Fibroblast of lung (primary cell): ENCODE data around the gene HTD2. TPM values are rescaled to one million over a fixed set of nuclear protein-coding genes. Genes with fewer than 3 reads are reported as not detected.
"Not testable (repeated sequence)": the region's sequence is repeated elsewhere in the genome, so short reads cannot be mapped to it uniquely, and the experiment has no call there.

Experiments
- DNase-seq, 2 donors: peaks; one replicate each; pipeline versions ENCODE4 v3.0.0 to v3.0.0-alpha.2; 2010; ENCODE audit warnings: low read depth in 2 of 2
- H2AFZ ChIP-seq: 2 replicates; pipeline ENCODE4 v1.5.1; 2012; ENCODE audit warnings: low read length, control low read depth, inconsistent platforms
- H3K27ac ChIP-seq: 2 replicates; pipeline ENCODE4 v1.5.1; 2011; ENCODE audit warnings: low read length, control low read depth; ENCODE audit not compliant: insufficient read depth
- H3K27me3 ChIP-seq: 2 replicates; pipeline ENCODE4 v1.5.1; 2011; ENCODE audit warnings: mild to moderate bottlenecking, low read length; ENCODE audit not compliant: control insufficient read depth, insufficient read depth
- H3K36me3 ChIP-seq: 2 replicates; pipeline ENCODE4 v1.5.1; 2011; ENCODE audit warnings: low read length; ENCODE audit not compliant: control insufficient read depth, insufficient read depth
- H3K4me1 ChIP-seq: 2 replicates; pipeline ENCODE4 v1.5.1; 2011; ENCODE audit warnings: low read length; ENCODE audit not compliant: control insufficient read depth, insufficient read depth; ENCODE audit errors: extremely low read depth
- H3K4me2 ChIP-seq: 2 replicates; pipeline ENCODE4 v1.5.1; 2011; ENCODE audit warnings: low read length, control low read depth; ENCODE audit not compliant: insufficient read depth; ENCODE audit errors: extremely low read depth
- H3K4me3 ChIP-seq, 4 experiments: fragments of 200-600 bp in 1 of 4; sonication (generic) in 1 of 4; replicated peaks in 1 of 4; 2 replicates each; pipeline ENCODE4 v1.5.1; 2011 to 2016; ENCODE audit warnings: low read length in 4 of 4, low read depth in 3 of 4, mild to moderate bottlenecking in 3 of 4, control low read depth in 2 of 4, inconsistent platforms in 1 of 4, mixed read lengths in 1 of 4; ENCODE audit not compliant: insufficient read depth in 1 of 4; ENCODE audit errors: control extremely low read depth in 1 of 4
- H3K79me2 ChIP-seq: 2 replicates; pipeline ENCODE4 v1.5.1; 2012; ENCODE audit warnings: mild to moderate bottlenecking, low read length, inconsistent platforms; ENCODE audit not compliant: control insufficient read depth, insufficient read depth
- H3K9ac ChIP-seq: 2 replicates; pipeline ENCODE4 v1.5.1; 2011; ENCODE audit warnings: mild to moderate bottlenecking, low read length, control low read depth; ENCODE audit not compliant: insufficient read depth
- H3K9me3 ChIP-seq: 2 replicates; pipeline ENCODE4 v1.5.1; 2012; ENCODE audit warnings: low read depth, low read length; ENCODE audit not compliant: control insufficient read depth, insufficient read depth
- H4K20me1 ChIP-seq: 2 replicates; pipeline ENCODE4 v1.5.1; 2011; ENCODE audit warnings: low read length; ENCODE audit not compliant: control insufficient read depth, insufficient read depth; ENCODE audit errors: extremely low read depth
- EZH2 ChIP-seq: IDR thresholded peaks from 2 replicates; pipeline ENCODE4 v1.5.1; 2012; ENCODE audit warnings: low read length, control low read depth, mild to moderate bottlenecking; ENCODE audit errors: missing control alignments
- polyA plus RNA-seq, 2 donors: library from polyadenylated mRNA; depleted of rRNA in 1 of 2; stranded (reverse) in 1 of 2; unstranded in 1 of 2; fragments of >200 nt; gene quantifications; 2 replicates each; pipeline ENCODE4 v1.2.1, GENCODE V29; 2011 to 2012; ENCODE audit warnings: missing spikeins in 1 of 2
- total RNA-seq: library from RNA; depleted of rRNA; stranded (reverse); fragments of >200 nt; gene quantifications from 2 replicates; pipeline ENCODE4 v1.2.1, GENCODE V29; 2014
- TF ChIP-seq, protein P1 (sequence below), 2 donors: IDR thresholded peaks in 1 of 2; conservative IDR thresholded peaks in 1 of 2; 1 replicate in 1 of 2; 2 replicates in 1 of 2; pipeline ENCODE4 v1.5.1; 2011 to 2012; ENCODE audit warnings: low read length in 2 of 2, control low read depth in 1 of 2, inconsistent platforms in 1 of 2, low read depth in 1 of 2, mild to moderate bottlenecking in 1 of 2

The HTD2 gene
- total and polyA plus RNA-seq, 2 donors (not counting 1 experiment from before 2014, with no cell fraction given), result 8.6 to 8.9 TPM

DNA sequence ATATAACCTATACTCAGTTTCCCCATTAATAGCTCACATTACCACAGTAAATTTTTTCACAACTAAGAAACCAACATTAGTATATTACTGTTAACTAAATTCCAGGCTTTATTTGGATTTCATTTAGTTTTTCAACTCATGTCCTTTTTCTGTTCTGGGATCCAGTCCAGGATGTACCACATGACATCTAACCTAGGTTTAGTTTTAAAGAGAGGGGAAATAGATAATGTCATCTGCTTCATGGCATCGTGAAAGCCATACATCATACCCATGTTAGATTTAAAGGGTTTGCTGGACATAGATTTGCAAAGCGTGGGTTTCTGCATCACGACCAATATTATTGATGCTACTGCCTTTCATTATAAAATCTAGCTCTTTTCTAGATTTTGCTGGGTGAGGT is 33.4 kb upstream of the HTD2 start:
- H3K4me3 ChIP-seq, result no peak overlapping the region
- no peaks in the 10 kb centered on the region for H3K27me3 ChIP-seq
- peak; percentile 30 to 42 for DNase-seq
- no peak for TF ChIP-seq EZH2
- TF ChIP-seq, protein P1, sequence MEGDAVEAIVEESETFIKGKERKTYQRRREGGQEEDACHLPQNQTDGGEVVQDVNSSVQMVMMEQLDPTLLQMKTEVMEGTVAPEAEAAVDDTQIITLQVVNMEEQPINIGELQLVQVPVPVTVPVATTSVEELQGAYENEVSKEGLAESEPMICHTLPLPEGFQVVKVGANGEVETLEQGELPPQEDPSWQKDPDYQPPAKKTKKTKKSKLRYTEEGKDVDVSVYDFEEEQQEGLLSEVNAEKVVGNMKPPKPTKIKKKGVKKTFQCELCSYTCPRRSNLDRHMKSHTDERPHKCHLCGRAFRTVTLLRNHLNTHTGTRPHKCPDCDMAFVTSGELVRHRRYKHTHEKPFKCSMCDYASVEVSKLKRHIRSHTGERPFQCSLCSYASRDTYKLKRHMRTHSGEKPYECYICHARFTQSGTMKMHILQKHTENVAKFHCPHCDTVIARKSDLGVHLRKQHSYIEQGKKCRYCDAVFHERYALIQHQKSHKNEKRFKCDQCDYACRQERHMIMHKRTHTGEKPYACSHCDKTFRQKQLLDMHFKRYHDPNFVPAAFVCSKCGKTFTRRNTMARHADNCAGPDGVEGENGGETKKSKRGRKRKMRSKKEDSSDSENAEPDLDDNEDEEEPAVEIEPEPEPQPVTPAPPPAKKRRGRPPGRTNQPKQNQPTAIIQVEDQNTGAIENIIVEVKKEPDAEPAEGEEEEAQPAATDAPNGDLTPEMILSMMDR (conservative IDR thresholded peaks at IDR 0.05 in 1 of 2, IDR thresholded peaks at IDR 0.05 in 1 of 2; ENCODE audit: low read depth in 1 of 2, low read length in 2 of 2), result no peak
- no peak overlapping the region for H2AFZ ChIP-seq
- H3K79me2 ChIP-seq, result no peaks in the 10 kb centered on the region
- no peaks in the 10 kb centered on the region for H3K36me3 ChIP-seq
- H3K4me2 ChIP-seq, result peak overlapping the region; percentile 85
- no peaks in the 10 kb centered on the region for H3K9me3 ChIP-seq
- no peak overlapping the region for H3K27ac ChIP-seq
- no peaks in the 10 kb centered on the region for H4K20me1 ChIP-seq
- peaks cover 3% of the 10 kb centered on the region for H3K4me1 ChIP-seq
- H3K9ac ChIP-seq, result no peak overlapping the region

DNA sequence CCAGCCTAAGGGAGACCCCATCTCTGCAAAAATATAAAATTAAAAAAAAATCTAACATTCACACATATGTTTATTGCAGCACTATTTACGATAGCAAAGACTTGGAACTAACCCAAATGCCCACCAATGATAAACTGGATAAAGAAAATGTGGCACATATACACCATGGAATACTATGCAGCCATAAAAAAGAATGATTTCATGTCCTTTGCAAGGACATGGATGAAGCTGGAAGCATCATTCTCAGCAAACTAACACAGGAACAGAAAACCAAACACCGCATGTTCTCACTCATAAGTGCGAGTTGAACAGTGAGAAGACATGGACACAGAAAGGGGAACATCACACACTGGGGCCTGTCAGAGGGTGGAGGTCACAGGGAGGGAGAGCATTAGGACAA is 33.0 kb upstream of the HTD2 start:
- not testable (repeated sequence) for H3K4me3 ChIP-seq, H3K79me2 ChIP-seq, DNase-seq, H3K9ac ChIP-seq, H4K20me1 ChIP-seq, H2AFZ ChIP-seq, H3K27me3 ChIP-seq, H3K9me3 ChIP-seq, H3K36me3 ChIP-seq, H3K4me1 ChIP-seq, H3K27ac ChIP-seq, H3K4me2 ChIP-seq

DNA sequence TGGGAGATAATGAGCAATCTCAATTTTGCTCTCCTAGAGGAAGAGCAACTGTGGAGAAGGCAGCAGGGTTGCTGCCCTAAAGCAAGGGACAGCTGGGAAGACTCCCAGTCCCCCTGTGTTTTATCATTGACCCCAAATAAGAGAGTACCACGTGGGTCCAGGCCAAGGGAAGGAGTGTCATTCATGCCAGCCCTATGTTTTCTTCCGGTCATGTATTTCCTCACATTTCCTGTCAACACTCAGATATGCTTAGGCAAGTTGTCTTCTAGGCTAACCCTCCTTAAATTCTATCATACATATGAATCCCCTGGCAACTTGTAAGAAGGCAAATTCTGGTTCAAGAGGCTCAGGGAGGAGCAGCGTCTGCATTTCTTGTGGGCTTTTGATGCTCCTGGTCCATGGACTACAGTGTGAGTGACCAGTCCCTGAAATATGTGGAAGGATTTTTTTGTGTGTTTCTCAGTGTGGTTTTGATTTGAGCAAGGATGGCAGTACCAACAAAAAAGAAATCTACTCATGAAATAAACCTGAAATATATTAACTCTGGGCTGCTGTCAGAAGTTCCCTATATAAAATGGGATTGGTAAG is 32.2 kb upstream of the HTD2 start:
- Histone ChIP-seq H3K4me1 (peaks cover 3% of the 10 kb centered on the region), H4K20me1 (no peaks in the 10 kb centered on the region), H3K36me3 (no peaks in the 10 kb centered on the region), H3K27ac (no peak overlapping the region), H3K4me2 (no peak overlapping the region), H3K79me2 (no peaks in the 10 kb centered on the region), H3K9ac (no peak overlapping the region), H3K9me3 (no peaks in the 10 kb centered on the region), H3K27me3 (no peaks in the 10 kb centered on the region), H3K4me3 (no peak overlapping the region), H2AFZ (no peak overlapping the region)
- DNase-seq, result peak in 1 of 2 donors; percentile 51
- TF ChIP-seq, protein P1 (conservative IDR thresholded peaks at IDR 0.05 in 1 of 2, IDR thresholded peaks at IDR 0.05 in 1 of 2; ENCODE audit: low read depth in 1 of 2, low read length in 2 of 2), result no peak
- TF ChIP-seq EZH2, result no peak
